K562 (cell line): ENCODE data around the gene CEP170. TPM values are rescaled to one million over a fixed set of nuclear protein-coding genes. Genes with fewer than 3 reads are reported as not detected.
"Not testable (repeated sequence)": the region's sequence is repeated elsewhere in the genome, so short reads cannot be mapped to it uniquely, and the experiment has no call there.

Source experiments
- ATAC-seq: fragments of 200-7000 bp; cut with Tn5 transposase; 3 replicates; pipeline ENCODE4 v1.9.1; 2020; ENCODE audit warnings: moderate library complexity
- BruUV-seq: library from RNA; stranded (reverse); fragments of 400-500 nt; replicated peaks from 2 replicates; lab custom pipeline; 2021; lab: Mats Ljungman, UMichigan
- CTCF ChIA-PET: fragments of 300-600 bp; formaldehyde crosslinking; extraction: SDS; loops from one replicate; lab custom pipeline; 2021; ENCODE audit warnings: low intra/inter-chr PET ratio; lab: Yijun Ruan, JAX
- POLR2A ChIA-PET: fragments of 300-600, 350-650 bp; sonication (Branson Sonifier 250); formaldehyde crosslinking; extraction: SDS; loops from one replicate; lab custom pipeline; 2021; ENCODE audit warnings: antibody characterized with exemption, inconsistent platforms; lab: Yijun Ruan, JAX
- DNase-seq, 4 experiments: peaks; one replicate each; pipeline versions ENCODE4 v3.0.0 to v3.0.0-alpha.2; 2011 to 2018; ENCODE audit warnings: low spot score in 3 of 4, mixed read lengths in 3 of 4; ENCODE audit errors: extremely low read depth in 1 of 4
- FAIRE-seq: peaks from 2 replicates; lab custom pipeline; 2011; peaks lifted over from hg19 to GRCh38; lab: Jason Lieb, UNC
- H2AFZ ChIP-seq: 2 replicates; pipeline ENCODE4 v1.6.0; 2011; ENCODE audit warnings: low read depth, low read length, control low read depth, inconsistent platforms
- H3K27ac ChIP-seq: fragments of 200-600 bp; 3 replicates; pipeline ENCODE4 v1.8.0; 2011; ENCODE audit warnings: low read depth, mild to moderate bottlenecking, control low read depth, inconsistent platforms, low read length, moderate library complexity, mixed read lengths; ENCODE audit errors: extremely low read depth
- H3K27me3 ChIP-seq, 2 experiments: fragments of 300-600 bp in 1 of 2; 2 replicates in 1 of 2; 3 replicates in 1 of 2; pipeline versions ENCODE4 v1.6.0 to v1.8.0; 2011; ENCODE audit warnings: inconsistent platforms in 2 of 2, low read length in 2 of 2, mild to moderate bottlenecking in 1 of 2, mixed read lengths in 1 of 2, moderate library complexity in 1 of 2; ENCODE audit not compliant: control insufficient read depth in 2 of 2, insufficient read depth in 2 of 2
- H3K36me3 ChIP-seq: fragments of 300-600 bp; 3 replicates; pipeline ENCODE4 v1.8.0; 2011; ENCODE audit warnings: mild to moderate bottlenecking, low read length, inconsistent platforms; ENCODE audit not compliant: control insufficient read depth, insufficient read depth
- H3K4me1 ChIP-seq, 2 experiments: fragments of 200-600 bp in 1 of 2; replicated peaks in 1 of 2; 2 replicates in 1 of 2; 3 replicates in 1 of 2; pipeline versions ENCODE4 v1.5.1 to v1.8.0; 2011; ENCODE audit warnings: inconsistent platforms in 2 of 2, low read length in 2 of 2, mild to moderate bottlenecking in 1 of 2, mixed read lengths in 1 of 2, moderate library complexity in 1 of 2; ENCODE audit not compliant: control insufficient read depth in 2 of 2, insufficient read depth in 2 of 2
- H3K4me2 ChIP-seq: 2 replicates; pipeline ENCODE4 v1.6.1; 2011; ENCODE audit warnings: low read length, control low read depth, inconsistent platforms, mixed read lengths; ENCODE audit not compliant: insufficient read depth
- H3K4me3 ChIP-seq: fragments of 200-600 bp; sonication (generic), shearing (Covaris generic); 2 replicates; pipeline ENCODE4 v1.5.1; 2016; ENCODE audit warnings: control low read depth, inconsistent platforms
- H3K79me2 ChIP-seq: fragments of 200-600 bp; 3 replicates; pipeline ENCODE4 v1.8.0; 2011; ENCODE audit warnings: low read length, inconsistent platforms; ENCODE audit not compliant: control insufficient read depth, insufficient read depth
- H3K9ac ChIP-seq, 2 experiments: 2 replicates each; pipeline versions ENCODE4 v1.6.0 to v1.6.1; 2011; ENCODE audit warnings: low read depth in 2 of 2, low read length in 2 of 2, control low read depth in 1 of 2, inconsistent platforms in 1 of 2, mild to moderate bottlenecking in 1 of 2, mixed read lengths in 1 of 2; ENCODE audit not compliant: insufficient read depth in 1 of 2
- H3K9me1 ChIP-seq: one replicate; pipeline ENCODE4 v1.6.0; 2011; ENCODE audit warnings: inconsistent platforms, mild to moderate bottlenecking, low read length, moderate library complexity; ENCODE audit not compliant: control insufficient read depth, insufficient read depth
- H3K9me3 ChIP-seq: replicated peaks from 2 replicates; pipeline ENCODE4 v1.5.1; 2011; ENCODE audit warnings: low read depth, low read length, inconsistent platforms; ENCODE audit not compliant: control insufficient read depth, insufficient read depth
- H4K20me1 ChIP-seq: replicated peaks from 2 replicates; pipeline ENCODE4 v1.6.1; 2011; ENCODE audit warnings: low read length, inconsistent platforms, mixed read lengths; ENCODE audit not compliant: control insufficient read depth, insufficient read depth
- C11orf30 ChIP-seq: fragments of 450-650 bp; IDR thresholded peaks from 2 replicates; pipeline ENCODE4 v1.6.1; 2016; ENCODE audit warnings: low read depth, mild to moderate bottlenecking
- MAFF ChIP-seq: IDR thresholded peaks from 2 replicates; pipeline ENCODE4 v1.6.1; 2012; ENCODE audit warnings: low read length, improper control_type of control experiment
- MAFG ChIP-seq: fragments of 450-650 bp; conservative IDR thresholded peaks from 2 replicates; pipeline ENCODE4 v1.6.1; 2016; ENCODE audit warnings: missing genetic modification characterization, missing compliant biosample characterization
- ZNF316 ChIP-seq: fragments of 450-650 bp; IDR thresholded peaks from 2 replicates; pipeline ENCODE4 v1.6.1; 2016
- WGBS: fragments of 100-300 bp; shearing (Covaris generic); methylation state at CpG from one replicate; pipeline ENCODE4 v1.1.6; 2016; ENCODE audit warnings: low coverage, mixed read lengths; ENCODE audit not compliant: insufficient coverage; ENCODE audit errors: missing lambda C conversion rate; 5-methylcytosine and 5-hydroxymethylcytosine counted together
- in situ Hi-C: fragments of 300-500 bp; cut with MboI; formaldehyde crosslinking; loops from 4 replicates; pipeline ENCODE4 v1.15.0; 2018; ENCODE audit warnings: inconsistent platforms, mixed read lengths
- intact Hi-C: fragments of 100-400 bp; cut with micrococcal nuclease; formaldehyde crosslinking; loops from 2 replicates; pipeline ENCODE4 v1.14.2; 2022
- polyA plus RNA-seq, 8 experiments: library from polyadenylated mRNA; depleted of rRNA in 4 of 8; stranded (reverse) in 5 of 8; unstranded in 3 of 8; fragments of >200 nt; fragmentation: Nextera tagmentation in 2 of 8; fragmentation: Illumina TruSeq in 1 of 8; extraction: Ambion mirVana in 2 of 8; extraction: Trizol in 1 of 8; gene quantifications; 2 replicates each; pipeline versions ENCODE4 v1.2.1 to v1.2.3, GENCODE V29; 2011 to 2014; ENCODE audit warnings: inconsistent platforms in 1 of 8, missing spikeins in 1 of 8
- total RNA-seq, 7 experiments: library from RNA; depleted of rRNA in 6 of 7; stranded (reverse); fragments of >200 nt in 6 of 7; fragmentation: Illumina TruSeq in 2 of 7; extraction: Trizol in 2 of 7; gene quantifications; 2 replicates each; pipeline versions ENCODE4 v1.2.1 to v1.2.3, GENCODE V29; 2011 to 2021; ENCODE audit warnings: low replicate concordance in 1 of 7

CEP170 gene
- total and polyA plus RNA-seq, 9 of the 15 experiments (the other 6 are each of a cell fraction or from before 2014, with no cell fraction given) = 22.6 to 110 (median 68.5) TPM

GRCh38 chr1:243118601-243119322, 136.3 kb downstream of the CEP170 start:
- H3K9me3 ChIP-seq, POLR2A ChIA-PET, H3K27me3 ChIP-seq, DNase-seq, H3K4me1 ChIP-seq, CTCF ChIA-PET, H3K36me3 ChIP-seq, intact Hi-C loops, FAIRE-seq, H3K4me3 ChIP-seq, H3K4me2 ChIP-seq, H3K79me2 ChIP-seq, H3K9ac ChIP-seq, in situ Hi-C loops, H2AFZ ChIP-seq, BruUV-seq, H3K9me1 ChIP-seq, H3K27ac ChIP-seq, H4K20me1 ChIP-seq: not testable (repeated sequence)
- TF ChIP-seq C11orf30 = peak; percentile 35; the same call in 1 of the 2 replicates
- TF ChIP-seq ZNF316 = peak; percentile 71
- 0 out of 2 replicates have a peak, but pooled peaks have one; percentile 37 for TF ChIP-seq MAFG (tag)
- TF ChIP-seq MAFF = peak; percentile 51
- peak; percentile 35; the same call in 1 of the 3 replicates for ATAC-seq
- 45% methylated on average over 5 of the region's 5 CpGs for WGBS

GRCh38 chr1:243116187-243116586, 138.9 kb downstream of the CEP170 start:
- 12% methylated on average over 6 of the region's 7 CpGs for WGBS
- DNase-seq, in situ Hi-C loops, H3K27me3 ChIP-seq, H3K79me2 ChIP-seq, POLR2A ChIA-PET, BruUV-seq, H3K9me1 ChIP-seq, CTCF ChIA-PET, H3K9ac ChIP-seq, intact Hi-C loops, H3K27ac ChIP-seq, H3K36me3 ChIP-seq, H4K20me1 ChIP-seq, H3K9me3 ChIP-seq, H3K4me1 ChIP-seq, H3K4me3 ChIP-seq: not testable (repeated sequence)
- ATAC-seq (peak; percentile 11; the same call in 2 of the 3 replicates), FAIRE-seq (peak; percentile 11)
- Histone ChIP-seq H2AFZ (peak overlapping the region; percentile 76), H3K4me2 (peak overlapping the region; percentile 55)
